Subcutaneous adipose tissue (tissue), 4 donors: ENCODE measurements around the gene JAM2. TPM values are rescaled to one million over a fixed set of nuclear protein-coding genes. Genes with fewer than 3 reads are reported as not detected.

Experiments used
- CTCF ChIP-seq: fragments of 450-650 bp; IDR thresholded peaks from one replicate; pipeline ENCODE4 v1.5.1; 2016; ENCODE audit warnings: low read depth, mild to moderate bottlenecking, control low read depth, antibody characterized with exemption, moderate library complexity
- total RNA-seq, 4 donors: library from RNA; depleted of rRNA; stranded (reverse); fragments of >200 nt; gene quantifications; one replicate each; pipeline ENCODE4 v1.1.0, GENCODE V29; 2016

The JAM2 gene
- total RNA-seq, 4 donors from 2014 or later = 4.4 to 21.1 (median 15.5) TPM

DNA sequence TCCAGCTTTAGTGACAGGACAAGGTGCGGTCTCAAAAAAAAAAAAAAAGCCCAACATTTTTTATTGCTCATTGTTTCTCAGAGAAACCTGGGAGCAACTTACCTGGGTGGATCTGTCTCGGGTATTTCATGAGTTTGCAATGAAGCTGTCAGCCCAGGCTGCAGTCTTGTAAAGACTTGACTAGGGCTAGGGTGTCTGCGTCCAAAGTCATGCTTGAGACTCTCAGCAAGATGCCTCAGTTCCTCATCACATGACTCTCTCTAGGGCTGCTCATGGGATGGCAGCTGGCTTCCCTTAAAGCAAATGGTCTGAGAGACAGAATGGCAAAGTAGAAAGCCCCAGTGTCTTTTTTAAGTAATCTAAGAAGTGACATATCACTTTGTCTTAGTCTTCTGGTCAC is 103.8 kb downstream of the JAM2 start:
- TF ChIP-seq CTCF = no peak

GRCh38 chr21:25744854-25745253 is 105.8 kb downstream of the JAM2 start:
- TF ChIP-seq CTCF = no peak

DNA sequence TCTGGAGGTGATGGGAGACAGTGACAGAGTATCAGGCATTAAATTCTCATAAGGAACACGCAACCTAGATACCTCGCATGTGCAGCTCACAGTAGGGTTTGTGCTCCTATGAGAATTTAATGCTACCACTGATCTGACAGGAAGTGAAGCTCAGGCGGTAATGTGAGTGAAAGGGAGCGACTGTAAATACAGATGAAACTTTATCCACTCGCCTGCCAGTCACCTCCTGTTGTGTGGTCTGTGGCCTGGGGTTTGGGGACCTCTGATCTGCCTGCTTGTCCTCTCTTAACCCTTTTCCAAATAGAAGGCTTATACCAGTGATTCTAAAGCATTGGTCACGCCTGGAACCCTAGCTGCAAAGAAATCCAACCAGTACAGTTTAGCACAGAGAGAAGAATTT is 111.0 kb downstream of the JAM2 start:
- TF ChIP-seq CTCF = no peak

DNA sequence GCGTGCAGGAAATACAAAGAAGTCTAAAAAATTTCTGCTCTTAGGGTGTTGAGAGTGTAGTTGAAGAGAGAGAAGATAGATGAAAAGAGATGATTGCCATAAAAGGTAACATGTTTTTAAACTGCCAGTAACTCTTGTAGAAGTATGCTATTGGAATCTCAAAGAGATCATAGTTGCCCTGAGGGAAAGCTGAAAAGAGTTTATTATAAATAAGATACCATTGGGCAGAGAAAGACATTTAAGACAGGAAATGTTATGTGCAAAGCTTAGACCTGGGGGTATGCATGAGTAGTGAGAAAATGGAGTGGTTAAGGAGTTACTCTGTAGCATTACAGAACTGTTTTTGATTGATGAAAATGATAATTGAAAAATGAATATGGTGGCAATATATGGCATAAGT is 113.4 kb downstream of the JAM2 start:
- TF ChIP-seq CTCF = no peak

GRCh38 chr21:25756190-25756932 is 117.3 kb downstream of the JAM2 start:
- no peak for TF ChIP-seq CTCF

- TF ChIP-seq CTCF = no peak
Measured at GRCh38 chr21:25757531-25757930, 118.5 kb downstream of the JAM2 start.

GRCh38 chr21:25759573-25759972 is 120.5 kb downstream of the JAM2 start:
- no peak for TF ChIP-seq CTCF
